DND-41 (cell line): ENCODE measurements around the gene MICAL2.

Source experiments
- ATAC-seq: fragments of 200-7000 bp; cut with Tn5 transposase; 3 replicates; pipeline ENCODE4 v1.9.1; 2021; ENCODE audit warnings: low read depth; ENCODE audit not compliant: insufficient read depth
- DNase-seq: peaks from one replicate; pipeline ENCODE4 v3.0.0-alpha.2; 2020
- H2AFZ ChIP-seq: 2 replicates; pipeline ENCODE4 v1.6.0; 2012; ENCODE audit warnings: low read depth, low read length
- H3K27ac ChIP-seq: 2 replicates; pipeline ENCODE4 v1.5.1; 2012; ENCODE audit warnings: low read length, inconsistent platforms
- H3K27me3 ChIP-seq: fragments of 200-600 bp; sonication (generic); 2 replicates; pipeline ENCODE4 v1.6.0; 2012; ENCODE audit warnings: low read length, mild to moderate bottlenecking, inconsistent platforms; ENCODE audit not compliant: insufficient read depth, poor library complexity
- H3K36me3 ChIP-seq: 2 replicates; pipeline ENCODE4 v1.5.1; 2012; ENCODE audit warnings: low read length, inconsistent platforms; ENCODE audit not compliant: insufficient read depth
- H3K4me1 ChIP-seq: 2 replicates; pipeline ENCODE4 v1.5.1; 2012; ENCODE audit warnings: mild to moderate bottlenecking, low read length; ENCODE audit not compliant: insufficient read depth
- H3K4me2 ChIP-seq: 2 replicates; pipeline ENCODE4 v1.6.0; 2012; ENCODE audit warnings: mild to moderate bottlenecking, moderate library complexity, low read length, inconsistent platforms; ENCODE audit not compliant: insufficient read depth
- H3K4me3 ChIP-seq, 2 experiments: fragments of 200-600 bp in 1 of 2; shearing (Covaris generic) in 1 of 2; 2 replicates each; pipeline ENCODE4 v1.5.1; 2012 to 2016; ENCODE audit warnings: inconsistent platforms in 2 of 2, low read length in 2 of 2, mild to moderate bottlenecking in 2 of 2, low read depth in 1 of 2, moderate library complexity in 1 of 2
- H3K79me2 ChIP-seq: 2 replicates; pipeline ENCODE4 v1.6.0; 2012; ENCODE audit warnings: low read length, inconsistent platforms; ENCODE audit not compliant: insufficient read depth
- H3K9ac ChIP-seq: 2 replicates; pipeline ENCODE4 v1.6.0; 2012; ENCODE audit warnings: low read depth, mild to moderate bottlenecking, inconsistent platforms, low read length, moderate library complexity
- H3K9me3 ChIP-seq: 2 replicates; pipeline ENCODE4 v1.5.1; 2012; ENCODE audit warnings: low read length, moderate library complexity, mild to moderate bottlenecking, inconsistent platforms; ENCODE audit not compliant: insufficient read depth, severe bottlenecking
- H4K20me1 ChIP-seq: 2 replicates; pipeline ENCODE4 v1.6.0; 2012; ENCODE audit warnings: low read length; ENCODE audit not compliant: insufficient read depth
- EZH2 ChIP-seq: IDR thresholded peaks from 3 replicates; pipeline ENCODE4 v1.6.1; 2012; ENCODE audit warnings: borderline replicate concordance, low read depth, mild to moderate bottlenecking, moderate library complexity, low read length, inconsistent platforms; ENCODE audit not compliant: severe bottlenecking
- TF ChIP-seq, protein P1 (sequence below): IDR thresholded peaks from 2 replicates; pipeline ENCODE4 v1.5.1; 2012; ENCODE audit warnings: borderline replicate concordance, low read length, moderate library complexity, mild to moderate bottlenecking; ENCODE audit not compliant: poor library complexity, severe bottlenecking; ENCODE audit errors: extremely low read depth

The MICAL2 gene

GRCh38 chr11:12090061-12090591, 20.3 kb upstream of the MICAL2 start:
- H3K4me3 ChIP-seq: no peak overlapping the region
- peak; percentile 58 for DNase-seq
- no peak overlapping the region for H3K9ac ChIP-seq

DNA sequence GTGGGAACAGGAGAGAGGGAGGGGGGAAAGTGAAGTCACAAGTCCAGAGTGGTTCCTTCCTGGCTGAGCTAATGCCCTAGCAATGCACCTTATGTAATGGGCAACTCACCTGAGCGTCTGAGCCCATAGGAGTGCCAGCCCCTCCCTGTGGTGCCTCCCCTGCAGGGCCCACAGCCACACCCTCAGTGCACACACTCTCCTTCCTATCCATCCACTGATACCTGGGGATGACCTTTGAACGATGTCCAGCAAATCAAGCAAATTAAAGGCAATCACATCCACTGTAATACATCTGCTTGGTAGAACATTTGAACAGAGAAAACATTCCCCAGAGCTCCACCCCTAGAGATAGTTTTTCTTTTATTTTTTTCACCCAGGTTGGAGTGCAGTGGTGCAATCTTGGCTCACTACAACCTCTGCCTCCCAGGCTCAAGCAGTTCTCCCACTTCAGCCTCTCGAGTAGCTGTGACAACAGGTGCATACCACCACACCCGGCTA, 19.6 kb upstream of the MICAL2 start:
- H3K9me3 ChIP-seq: no peaks in the 10 kb centered on the region
- no peak overlapping the region for H3K4me2 ChIP-seq
- no peaks in the 10 kb centered on the region for H3K79me2 ChIP-seq
- no peak overlapping the region for H3K9ac ChIP-seq
- no peak overlapping the region for H2AFZ ChIP-seq
- DNase-seq (no peak), ATAC-seq (no peak)
- H3K27ac ChIP-seq: no peak overlapping the region; the same call in 1 of the 2 replicates
- TF ChIP-seq EZH2: no peak
- TF ChIP-seq, protein P1, sequence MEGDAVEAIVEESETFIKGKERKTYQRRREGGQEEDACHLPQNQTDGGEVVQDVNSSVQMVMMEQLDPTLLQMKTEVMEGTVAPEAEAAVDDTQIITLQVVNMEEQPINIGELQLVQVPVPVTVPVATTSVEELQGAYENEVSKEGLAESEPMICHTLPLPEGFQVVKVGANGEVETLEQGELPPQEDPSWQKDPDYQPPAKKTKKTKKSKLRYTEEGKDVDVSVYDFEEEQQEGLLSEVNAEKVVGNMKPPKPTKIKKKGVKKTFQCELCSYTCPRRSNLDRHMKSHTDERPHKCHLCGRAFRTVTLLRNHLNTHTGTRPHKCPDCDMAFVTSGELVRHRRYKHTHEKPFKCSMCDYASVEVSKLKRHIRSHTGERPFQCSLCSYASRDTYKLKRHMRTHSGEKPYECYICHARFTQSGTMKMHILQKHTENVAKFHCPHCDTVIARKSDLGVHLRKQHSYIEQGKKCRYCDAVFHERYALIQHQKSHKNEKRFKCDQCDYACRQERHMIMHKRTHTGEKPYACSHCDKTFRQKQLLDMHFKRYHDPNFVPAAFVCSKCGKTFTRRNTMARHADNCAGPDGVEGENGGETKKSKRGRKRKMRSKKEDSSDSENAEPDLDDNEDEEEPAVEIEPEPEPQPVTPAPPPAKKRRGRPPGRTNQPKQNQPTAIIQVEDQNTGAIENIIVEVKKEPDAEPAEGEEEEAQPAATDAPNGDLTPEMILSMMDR: no peak
- H3K4me1 ChIP-seq: peaks cover 29% of the 10 kb centered on the region
- H3K27me3 ChIP-seq: no peaks in the 10 kb centered on the region
- no peaks in the 10 kb centered on the region for H4K20me1 ChIP-seq
- no peak overlapping the region for H3K4me3 ChIP-seq
- H3K36me3 ChIP-seq: no peaks in the 10 kb centered on the region

More at GRCh38 chr11:12090061-12090591, 20.3 kb upstream of the MICAL2 start:
- TF ChIP-seq EZH2: no peak
- TF ChIP-seq, protein P1: no peak
- Histone ChIP-seq H3K79me2 (no peaks in the 10 kb centered on the region), H3K36me3 (no peaks in the 10 kb centered on the region), H2AFZ (peak overlapping the region; percentile 45; the same call in 1 of the 2 replicates), H4K20me1 (no peaks in the 10 kb centered on the region), H3K4me1 (peaks cover 29% of the 10 kb centered on the region), H3K27me3 (no peaks in the 10 kb centered on the region), H3K27ac (peak overlapping the region; percentile 56), H3K4me2 (no peak overlapping the region), H3K9me3 (no peaks in the 10 kb centered on the region)
- peak; percentile 73 for ATAC-seq

- no peak overlapping the region for H3K4me3 ChIP-seq
- no peaks in the 10 kb centered on the region for H3K9me3 ChIP-seq
- no peaks in the 10 kb centered on the region for H4K20me1 ChIP-seq
- H3K4me1 ChIP-seq: peaks cover 25% of the 10 kb centered on the region
- H3K79me2 ChIP-seq: no peaks in the 10 kb centered on the region
- TF ChIP-seq, protein P1: no peak
- TF ChIP-seq EZH2: no peak
- H3K9ac ChIP-seq: no peak overlapping the region
- no peaks in the 10 kb centered on the region for H3K36me3 ChIP-seq
- ATAC-seq (no peak), DNase-seq (no peak)
- H3K27ac ChIP-seq: no peak overlapping the region
- H2AFZ ChIP-seq: no peak overlapping the region
- H3K4me2 ChIP-seq: no peak overlapping the region
- H3K27me3 ChIP-seq: no peaks in the 10 kb centered on the region
Observed at GRCh38 chr11:12091956-12092558, 18.3 kb upstream of the MICAL2 start.
